OCI-LY1 (cell line): Measurements from ENCODE around the gene CPVL.

Source experiments
- H2AFZ ChIP-seq: fragments of 200-600 bp; sonication (generic), shearing (Covaris generic); 2 replicates; pipeline ENCODE4 v1.6.0; 2014; ENCODE audit warnings: antibody characterized with exemption, mild to moderate bottlenecking, low read length
- H3F3A ChIP-seq: fragments of 200-600 bp; sonication (generic), shearing (Covaris generic); 2 replicates; pipeline ENCODE4 v1.6.0; 2014; ENCODE audit warnings: mild to moderate bottlenecking, antibody characterized with exemption, low read length, moderate library complexity; ENCODE audit not compliant: insufficient read depth
- H3K27ac ChIP-seq: fragments of 200-600 bp; sonication (generic); 2 replicates; pipeline ENCODE4 v1.5.1; 2014; ENCODE audit warnings: low read length, mixed run types, mild to moderate bottlenecking, low read depth; ENCODE audit not compliant: poor library complexity, severe bottlenecking
- H3K27me3 ChIP-seq: fragments of 200-600 bp; sonication (generic); 2 replicates; pipeline ENCODE4 v1.6.0; 2014; ENCODE audit warnings: antibody characterized with exemption, mild to moderate bottlenecking, low read length, moderate library complexity; ENCODE audit not compliant: insufficient read depth
- H3K36me3 ChIP-seq: fragments of 200-600 bp; sonication (generic); 2 replicates; pipeline ENCODE4 v1.6.1; 2014; ENCODE audit warnings: mild to moderate bottlenecking, antibody characterized with exemption, low read length, moderate library complexity, mixed read lengths; ENCODE audit not compliant: insufficient read depth
- H3K4me1 ChIP-seq: fragments of 200-600 bp; sonication (generic); 2 replicates; pipeline ENCODE4 v1.5.1; 2014; ENCODE audit warnings: mild to moderate bottlenecking, low read length, moderate library complexity; ENCODE audit not compliant: insufficient read depth, severe bottlenecking
- H3K4me2 ChIP-seq: fragments of 200-600 bp; sonication (generic), shearing (Covaris generic); 2 replicates; pipeline ENCODE4 v1.6.1; 2014; ENCODE audit warnings: low read length
- H3K4me3 ChIP-seq: fragments of 200-600 bp; sonication (generic); 2 replicates; pipeline ENCODE4 v1.5.1; 2014; ENCODE audit warnings: low read length, low read depth, mild to moderate bottlenecking, mixed read lengths; ENCODE audit not compliant: poor library complexity, severe bottlenecking
- H3K79me2 ChIP-seq: fragments of 200-600 bp; shearing (Covaris generic); 2 replicates; pipeline ENCODE4 v1.6.1; 2016; ENCODE audit warnings: mixed run types, low read length, mixed read lengths; ENCODE audit not compliant: insufficient read depth
- H3K9ac ChIP-seq: fragments of 200-600 bp; sonication (generic), shearing (Covaris generic); 2 replicates; pipeline ENCODE4 v1.6.1; 2014; ENCODE audit warnings: mild to moderate bottlenecking, low read length, mixed read lengths
- H3K9me2 ChIP-seq: fragments of 200-600 bp; sonication (generic), shearing (Covaris generic); 2 replicates; pipeline ENCODE4 v1.6.1; 2014; ENCODE audit warnings: low read depth, mild to moderate bottlenecking, low read length, mixed read lengths
- H3K9me3 ChIP-seq: fragments of 200-600 bp; shearing (Covaris generic); 2 replicates; pipeline ENCODE4 v1.6.1; 2014; ENCODE audit warnings: low read length, mixed read lengths
- H4K20me1 ChIP-seq: fragments of 200-600 bp; sonication (generic), shearing (Covaris generic); 2 replicates; pipeline ENCODE4 v1.6.0; 2016; ENCODE audit warnings: mild to moderate bottlenecking, low read length; ENCODE audit not compliant: insufficient read depth
- EZH2 ChIP-seq: fragments of 200-600 bp; sonication (generic), shearing (Covaris generic); IDR thresholded peaks from 2 replicates; pipeline ENCODE4 v1.8.0; 2017; ENCODE audit warnings: borderline replicate concordance, mixed run types, mild to moderate bottlenecking, antibody characterized with exemption, low read length, moderate library complexity, mixed read lengths
- TF ChIP-seq, protein P1 (sequence below): fragments of 200-600 bp; sonication (generic), shearing (Covaris generic); IDR thresholded peaks from 2 replicates; pipeline ENCODE4 v1.5.1; 2017; ENCODE audit warnings: mild to moderate bottlenecking, antibody characterized with exemption, low read length, moderate library complexity, mixed read lengths

Gene CPVL

GRCh38 chr7:29042824-29043231, 103.5 kb downstream of the CPVL start:
- TF ChIP-seq, protein P1, sequence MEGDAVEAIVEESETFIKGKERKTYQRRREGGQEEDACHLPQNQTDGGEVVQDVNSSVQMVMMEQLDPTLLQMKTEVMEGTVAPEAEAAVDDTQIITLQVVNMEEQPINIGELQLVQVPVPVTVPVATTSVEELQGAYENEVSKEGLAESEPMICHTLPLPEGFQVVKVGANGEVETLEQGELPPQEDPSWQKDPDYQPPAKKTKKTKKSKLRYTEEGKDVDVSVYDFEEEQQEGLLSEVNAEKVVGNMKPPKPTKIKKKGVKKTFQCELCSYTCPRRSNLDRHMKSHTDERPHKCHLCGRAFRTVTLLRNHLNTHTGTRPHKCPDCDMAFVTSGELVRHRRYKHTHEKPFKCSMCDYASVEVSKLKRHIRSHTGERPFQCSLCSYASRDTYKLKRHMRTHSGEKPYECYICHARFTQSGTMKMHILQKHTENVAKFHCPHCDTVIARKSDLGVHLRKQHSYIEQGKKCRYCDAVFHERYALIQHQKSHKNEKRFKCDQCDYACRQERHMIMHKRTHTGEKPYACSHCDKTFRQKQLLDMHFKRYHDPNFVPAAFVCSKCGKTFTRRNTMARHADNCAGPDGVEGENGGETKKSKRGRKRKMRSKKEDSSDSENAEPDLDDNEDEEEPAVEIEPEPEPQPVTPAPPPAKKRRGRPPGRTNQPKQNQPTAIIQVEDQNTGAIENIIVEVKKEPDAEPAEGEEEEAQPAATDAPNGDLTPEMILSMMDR, result no peak
- no peak for TF ChIP-seq EZH2

DNA sequence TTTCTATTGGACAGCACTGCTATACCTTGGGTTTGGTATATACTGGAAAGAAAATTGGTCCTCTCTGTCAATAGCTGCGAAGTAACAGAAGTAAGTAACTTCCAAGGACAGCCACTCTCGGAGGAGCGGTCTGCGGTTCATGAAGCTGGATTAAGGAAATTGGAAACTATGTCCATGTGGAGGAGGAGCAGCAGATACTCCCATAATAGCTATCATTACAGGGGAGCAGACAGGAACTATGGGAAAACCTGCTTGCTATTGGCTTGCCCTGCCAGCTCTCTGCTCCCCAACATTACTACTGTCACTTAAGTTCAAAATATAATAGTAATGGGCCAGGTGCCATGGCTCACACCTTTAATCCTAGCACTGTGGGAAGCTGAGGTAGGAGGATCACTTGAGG, 104.3 kb downstream of the CPVL start:
- TF ChIP-seq, protein P1, result no peak
- no peaks in the 10 kb centered on the region for H3K9me2 ChIP-seq
- H3K4me2 ChIP-seq, result no peak overlapping the region
- H3F3A ChIP-seq, result no peaks in the 10 kb centered on the region
- H3K79me2 ChIP-seq, result no peaks in the 10 kb centered on the region
- H3K9ac ChIP-seq, result no peak overlapping the region
- no peaks in the 10 kb centered on the region for H3K9me3 ChIP-seq
- no peak overlapping the region for H2AFZ ChIP-seq
- no peaks in the 10 kb centered on the region for H3K27me3 ChIP-seq
- H3K4me1 ChIP-seq, result no peaks in the 10 kb centered on the region
- no peak overlapping the region for H3K27ac ChIP-seq
- H4K20me1 ChIP-seq, result no peaks in the 10 kb centered on the region
- no peak overlapping the region for H3K4me3 ChIP-seq
- no peaks in the 10 kb centered on the region for H3K36me3 ChIP-seq

More at GRCh38 chr7:29042824-29043231, 103.5 kb downstream of the CPVL start:
- Histone ChIP-seq H3K27ac (no peak overlapping the region), H3K9ac (no peak overlapping the region), H3F3A (no peaks in the 10 kb centered on the region), H3K27me3 (no peaks in the 10 kb centered on the region), H2AFZ (no peak overlapping the region), H3K4me2 (no peak overlapping the region), H3K36me3 (no peaks in the 10 kb centered on the region), H3K9me3 (no peaks in the 10 kb centered on the region), H3K79me2 (no peaks in the 10 kb centered on the region), H3K4me1 (no peaks in the 10 kb centered on the region), H3K4me3 (no peak overlapping the region), H4K20me1 (no peaks in the 10 kb centered on the region), H3K9me2 (no peaks in the 10 kb centered on the region)

GRCh38 chr7:29040579-29040925, 105.8 kb downstream of the CPVL start:
- Histone ChIP-seq H4K20me1 (no peaks in the 10 kb centered on the region), H2AFZ (no peak overlapping the region), H3K27ac (no peak overlapping the region), H3K36me3 (no peaks in the 10 kb centered on the region), H3K79me2 (no peaks in the 10 kb centered on the region), H3K4me1 (no peaks in the 10 kb centered on the region), H3K4me2 (no peak overlapping the region), H3K9ac (no peak overlapping the region), H3K9me3 (no peaks in the 10 kb centered on the region), H3F3A (no peaks in the 10 kb centered on the region), H3K4me3 (no peak overlapping the region), H3K27me3 (no peaks in the 10 kb centered on the region), H3K9me2 (no peaks in the 10 kb centered on the region)
- TF ChIP-seq, protein P1, result no peak
- no peak for TF ChIP-seq EZH2
